ENCODE measurements around the gene STK33. TPM values are rescaled to one million over a fixed set of nuclear protein-coding genes. Genes with fewer than 3 reads are reported as not detected.
A peak's percentile ranks its signal among the peaks of the same experiment; 100 is the strongest.

STK33 gene
- total RNA-seq, 2 experiments from 2014 or later = 0.72 to 1.1 TPM

DNA sequence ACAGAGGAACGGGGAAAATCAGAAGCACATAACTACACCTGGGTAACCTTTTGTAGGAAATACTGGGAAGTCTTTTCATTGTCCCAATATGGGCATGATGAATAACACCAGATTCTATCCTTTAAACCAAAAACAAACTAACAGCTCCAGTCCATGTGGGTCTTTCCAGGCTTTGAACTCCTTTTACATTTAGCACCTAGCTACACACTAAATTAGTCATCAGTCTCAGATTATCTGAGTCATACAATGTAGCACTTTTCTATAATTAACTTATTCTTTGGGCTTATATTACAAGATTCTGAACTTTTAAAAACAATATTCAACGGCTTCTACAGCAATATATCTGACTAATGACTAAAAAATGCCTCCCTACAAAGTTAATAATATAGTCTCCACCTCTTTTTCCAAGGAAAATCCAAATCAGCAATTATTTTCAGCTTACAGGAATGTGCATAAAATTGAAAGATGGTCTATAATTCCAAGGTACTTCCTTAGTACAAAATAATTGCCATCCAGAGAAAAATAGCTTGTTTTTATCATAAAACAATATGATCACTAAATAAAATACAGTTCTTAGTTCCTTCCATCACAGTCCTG lies 26.3 kb downstream of the STK33 start:
- H3K27ac Mint-ChIP-seq = no peak overlapping the region
- H3K9me3 Mint-ChIP-seq = no peaks in the 10 kb centered on the region
- H3K36me3 Mint-ChIP-seq (ENCODE audit: low read depth) = no peaks in the 10 kb centered on the region
- H3K27me3 Mint-ChIP-seq (ENCODE audit: low read depth) = peaks cover 17% of the 10 kb centered on the region
- CTCF ChIA-PET = interaction anchor here (0.7 to 2.8 kb wide), 17 partner anchors 14 to 377 kb away, joined by 3 to 15 read pairs (median 4); no protein-coding TSS in a partner anchor
- intact Hi-C loops (cut with micrococcal nuclease) = loop anchor here (5.0 to 10.0 kb wide), 2 partner anchors 387 to 560 kb away; no protein-coding TSS in a partner anchor
- no peak overlapping the region for H3K4me3 Mint-ChIP-seq
- DNase-seq = peak; percentile 6
- H3K4me1 Mint-ChIP-seq (ENCODE audit: low read depth) = peaks cover 5% of the 10 kb centered on the region

DNA sequence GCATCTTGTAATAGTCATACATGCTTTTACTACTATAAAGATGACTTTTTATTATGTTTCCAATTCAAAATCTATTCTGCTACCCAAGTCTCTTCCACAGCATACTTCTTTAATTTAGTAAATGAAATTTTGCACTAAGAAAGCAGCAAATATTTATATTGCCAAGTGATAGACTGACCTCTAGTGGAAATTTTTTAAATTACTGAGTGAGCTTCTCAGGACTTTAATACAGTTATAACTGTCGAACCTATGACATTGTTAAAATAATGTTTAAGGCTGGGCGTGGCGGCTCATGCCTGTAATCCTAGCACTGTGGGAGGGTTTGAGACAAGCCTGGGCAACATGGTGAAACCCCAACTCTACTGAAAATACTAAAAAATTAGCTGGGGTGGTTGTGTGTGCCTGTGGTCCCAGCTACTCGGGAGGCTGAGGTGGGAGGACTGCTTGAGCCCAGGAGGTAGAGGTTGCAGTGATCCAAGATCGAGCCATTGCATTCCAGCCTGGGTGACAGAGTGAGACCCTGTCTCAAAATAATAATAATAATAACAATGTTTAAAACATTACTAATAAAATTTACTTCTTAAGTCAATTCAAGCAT lies 27.3 kb downstream of the STK33 start:
- intact Hi-C loops (cut with micrococcal nuclease) = loop anchor here (1.0 to 10.0 kb wide), 7 partner anchors 228 to 559 kb away; no protein-coding TSS in a partner anchor
- H3K27ac Mint-ChIP-seq = no peak overlapping the region

GRCh38 chr11:8564526-8564925 lies 29.5 kb downstream of the STK33 start:
- no peak for DNase-seq
- Mint-ChIP-seq H3K4me3 (no peak overlapping the region), H3K27me3 (ENCODE audit: low read depth) (peaks cover 18% of the 10 kb centered on the region), H3K4me1 (ENCODE audit: low read depth) (peaks cover 5% of the 10 kb centered on the region), H3K36me3 (ENCODE audit: low read depth) (no peaks in the 10 kb centered on the region), H3K27ac (no peak overlapping the region), H3K9me3 (peaks cover 2% of the 10 kb centered on the region)
- intact Hi-C loops (cut with micrococcal nuclease) = loop anchor here (10.0 kb wide), 1 partner anchor 390 kb away; no protein-coding TSS in a partner anchor
- CTCF ChIA-PET = no interaction called here

More for the DNA sequence above, 27.3 kb downstream of the STK33 start:
- no peaks in the 10 kb centered on the region for H3K36me3 Mint-ChIP-seq (ENCODE audit: low read depth)
- no peak for DNase-seq
- H3K9me3 Mint-ChIP-seq = no peaks in the 10 kb centered on the region
- H3K4me3 Mint-ChIP-seq = no peak overlapping the region
- peaks cover 5% of the 10 kb centered on the region for H3K4me1 Mint-ChIP-seq (ENCODE audit: low read depth)
- CTCF ChIA-PET = interaction anchor here (0.9 to 2.8 kb wide), 19 partner anchors 13 to 533 kb away, joined by 3 to 15 read pairs (median 3); partner anchors contain the start of gene LMO1
- H3K27me3 Mint-ChIP-seq (ENCODE audit: low read depth) = peaks cover 21% of the 10 kb centered on the region

DNA sequence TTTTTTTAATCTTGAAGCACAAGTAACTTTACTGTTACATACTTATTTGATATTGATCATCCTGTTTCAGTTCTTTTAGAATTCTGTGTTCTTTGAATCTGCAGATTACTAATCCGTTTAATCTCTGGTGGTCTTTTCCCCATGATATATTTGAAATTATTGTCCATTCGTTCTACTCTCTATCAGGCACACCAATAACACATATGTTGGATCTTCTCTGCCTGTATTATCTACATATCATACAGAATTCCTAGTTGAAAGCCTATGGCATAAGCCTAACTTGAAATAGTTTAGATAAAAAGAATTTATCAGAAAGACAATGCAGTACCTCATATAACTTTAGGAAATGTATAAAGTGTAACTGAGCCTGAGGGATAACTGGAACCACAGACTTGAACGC lies 32.6 kb downstream of the STK33 start:
- H3K4me1 Mint-ChIP-seq (ENCODE audit: low read depth) = no peaks in the 10 kb centered on the region
- DNase-seq = no peak
- H3K27ac Mint-ChIP-seq = no peak overlapping the region
- intact Hi-C loops (cut with micrococcal nuclease) = loop anchor here (10.0 kb wide), 1 partner anchor 393 kb away; no protein-coding TSS in a partner anchor
- H3K27me3 Mint-ChIP-seq (ENCODE audit: low read depth) = peaks cover 17% of the 10 kb centered on the region
- peaks cover 2% of the 10 kb centered on the region for H3K9me3 Mint-ChIP-seq
- no peaks in the 10 kb centered on the region for H3K36me3 Mint-ChIP-seq (ENCODE audit: low read depth)
- CTCF ChIA-PET = no interaction called here
- H3K4me3 Mint-ChIP-seq = no peak overlapping the region

- peaks cover 27% of the 10 kb centered on the region for H3K27me3 Mint-ChIP-seq (ENCODE audit: low read depth)
- no peaks in the 10 kb centered on the region for H3K36me3 Mint-ChIP-seq (ENCODE audit: low read depth)
- no peak overlapping the region for H3K4me3 Mint-ChIP-seq
- intact Hi-C loops (cut with micrococcal nuclease) = no loop called here
- no peaks in the 10 kb centered on the region for H3K4me1 Mint-ChIP-seq (ENCODE audit: low read depth)
- CTCF ChIA-PET = interaction anchor here (0.6 to 0.7 kb wide), 2 partner anchors 9 to 66 kb away, joined by 3 read pairs; no protein-coding TSS in a partner anchor
- H3K9me3 Mint-ChIP-seq = peaks cover 2% of the 10 kb centered on the region
- no peak overlapping the region for H3K27ac Mint-ChIP-seq
- DNase-seq = no peak
These were observed 35.6 kb downstream of the STK33 start for GRCh38 chr11:8558436-8558835.

DNA sequence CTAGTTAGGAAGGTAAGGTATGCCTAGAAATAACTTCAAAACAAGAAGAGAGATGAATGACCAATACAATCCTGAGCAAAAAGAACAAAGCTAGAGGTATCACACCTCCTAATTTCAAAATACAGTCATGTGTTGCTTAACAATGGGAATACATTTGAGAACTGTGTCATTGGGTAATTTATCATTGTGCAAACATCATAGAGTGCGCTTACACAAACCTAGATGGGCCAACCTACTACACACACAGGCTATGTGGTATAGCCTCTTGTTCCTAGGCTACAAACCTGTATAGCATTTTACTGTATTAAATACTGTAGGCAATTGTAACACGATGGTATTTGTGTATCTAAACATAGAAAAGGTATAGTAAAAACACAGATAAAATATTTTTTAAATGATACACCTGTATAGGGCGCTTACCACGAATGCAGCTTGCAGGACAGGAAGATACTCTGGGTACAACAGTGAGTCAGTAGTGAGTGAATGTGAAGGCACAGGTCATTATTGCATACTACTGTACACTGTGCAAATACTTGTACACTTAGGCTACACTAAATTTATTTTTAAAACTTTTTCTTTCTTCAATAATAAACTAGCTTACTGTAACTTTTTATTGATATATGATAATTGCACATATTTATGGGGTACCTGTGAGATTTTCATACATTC lies 48.2 kb downstream of the STK33 start:
- Mint-ChIP-seq H3K27me3 (ENCODE audit: low read depth) (peaks cover 8% of the 10 kb centered on the region), H3K36me3 (ENCODE audit: low read depth) (no peaks in the 10 kb centered on the region), H3K9me3 (peaks cover 3% of the 10 kb centered on the region), H3K4me3 (no peak overlapping the region), H3K27ac (no peak overlapping the region), H3K4me1 (ENCODE audit: low read depth) (no peaks in the 10 kb centered on the region)
- intact Hi-C loops (cut with micrococcal nuclease) = no loop called here
- CTCF ChIA-PET = no interaction called here
- no peak for DNase-seq

DNA sequence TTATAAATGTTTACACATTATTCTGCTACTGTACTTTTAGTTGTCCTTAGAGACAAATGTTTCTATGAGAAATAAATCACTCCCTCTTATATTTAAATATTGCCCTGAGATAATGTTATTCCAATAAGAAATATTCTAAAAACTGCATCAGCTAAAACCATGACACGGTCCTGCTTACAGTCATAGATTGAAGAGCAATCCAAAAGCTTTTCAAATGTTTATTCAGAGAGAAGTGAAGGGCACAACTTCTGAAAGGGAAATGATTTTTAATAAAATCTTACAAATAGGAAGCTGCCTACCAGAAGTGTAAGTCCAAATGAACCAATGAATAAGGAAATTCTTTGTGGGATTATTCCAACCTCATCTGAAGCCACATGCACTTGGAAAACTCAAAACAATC lies 49.2 kb downstream of the STK33 start:
- H3K9me3 Mint-ChIP-seq = peaks cover 3% of the 10 kb centered on the region
- no peak overlapping the region for H3K4me3 Mint-ChIP-seq
- H3K27ac Mint-ChIP-seq = no peak overlapping the region
- CTCF ChIA-PET = no interaction called here
- DNase-seq = no peak
- H3K36me3 Mint-ChIP-seq (ENCODE audit: low read depth) = no peaks in the 10 kb centered on the region
- peaks cover 4% of the 10 kb centered on the region for H3K27me3 Mint-ChIP-seq (ENCODE audit: low read depth)
- H3K4me1 Mint-ChIP-seq (ENCODE audit: low read depth) = no peaks in the 10 kb centered on the region
- intact Hi-C loops (cut with micrococcal nuclease) = no loop called here

GRCh38 chr11:8543278-8543677 lies 50.8 kb downstream of the STK33 start:
- H3K36me3 Mint-ChIP-seq (ENCODE audit: low read depth) = no peaks in the 10 kb centered on the region
- intact Hi-C loops (cut with micrococcal nuclease) = no loop called here
- H3K4me3 Mint-ChIP-seq = no peak overlapping the region
- H3K9me3 Mint-ChIP-seq = peaks cover 2% of the 10 kb centered on the region
- CTCF ChIA-PET = no interaction called here
- H3K27me3 Mint-ChIP-seq (ENCODE audit: low read depth) = peaks cover 4% of the 10 kb centered on the region
- H3K4me1 Mint-ChIP-seq (ENCODE audit: low read depth) = no peaks in the 10 kb centered on the region
- DNase-seq = no peak
- H3K27ac Mint-ChIP-seq = no peak overlapping the region

DNA sequence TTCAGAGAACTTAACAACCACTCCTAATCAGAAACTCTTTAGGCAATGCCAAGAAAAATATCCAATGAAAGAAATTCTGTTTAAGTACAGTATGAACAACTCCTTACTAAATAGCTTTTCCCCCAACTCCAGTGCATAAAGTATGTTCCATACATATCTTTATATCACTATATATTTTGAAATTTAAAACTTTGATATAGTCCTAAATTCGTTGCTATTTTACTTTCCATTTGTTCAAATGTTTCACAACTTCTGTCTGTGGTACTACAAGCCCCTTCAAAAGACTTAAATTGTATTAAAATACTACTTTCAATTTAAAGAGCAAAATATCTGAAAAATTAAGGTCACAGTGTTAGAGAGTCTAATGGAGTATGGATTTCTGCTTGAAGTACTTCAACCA lies 52.6 kb downstream of the STK33 start:
- intact Hi-C loops (cut with micrococcal nuclease) = no loop called here
- CTCF ChIA-PET = no interaction called here
- DNase-seq = no peak

GRCh38 chr11:8533332-8533731 lies 60.7 kb downstream of the STK33 start:
- no peaks in the 10 kb centered on the region for H3K9me3 Mint-ChIP-seq
- H3K36me3 Mint-ChIP-seq (ENCODE audit: low read depth) = no peaks in the 10 kb centered on the region
- no peak overlapping the region for H3K4me3 Mint-ChIP-seq
- intact Hi-C loops (cut with micrococcal nuclease) = no loop called here
- no peak for DNase-seq
- H3K27ac Mint-ChIP-seq = no peak overlapping the region
- H3K27me3 Mint-ChIP-seq (ENCODE audit: low read depth) = peaks cover 7% of the 10 kb centered on the region
- CTCF ChIA-PET = no interaction called here
- H3K4me1 Mint-ChIP-seq (ENCODE audit: low read depth) = no peaks in the 10 kb centered on the region

More for the DNA sequence above, 52.6 kb downstream of the STK33 start:
- Mint-ChIP-seq H3K27me3 (ENCODE audit: low read depth) (peaks cover 2% of the 10 kb centered on the region), H3K4me3 (no peak overlapping the region), H3K36me3 (ENCODE audit: low read depth) (no peaks in the 10 kb centered on the region), H3K9me3 (no peaks in the 10 kb centered on the region), H3K4me1 (ENCODE audit: low read depth) (no peaks in the 10 kb centered on the region), H3K27ac (no peak overlapping the region)

DNA sequence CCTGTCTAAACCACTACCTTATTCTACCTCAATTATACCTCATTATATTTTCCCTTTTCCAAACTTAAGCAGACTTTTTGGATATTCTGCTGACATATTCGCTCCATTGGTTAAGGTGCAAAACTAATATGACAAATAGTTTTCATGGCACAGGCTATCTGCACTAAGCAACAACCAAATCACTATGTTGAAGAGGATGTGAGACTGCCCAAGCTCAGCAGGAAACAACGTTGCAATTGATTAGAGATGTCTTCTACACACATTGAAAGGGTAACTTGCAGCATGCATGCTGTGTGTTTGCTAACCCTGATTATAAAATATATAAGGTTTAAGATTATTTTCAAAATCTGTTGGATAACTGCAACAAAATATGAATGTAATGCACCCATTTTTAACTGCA lies 61.6 kb downstream of the STK33 start:
- Mint-ChIP-seq H3K9me3 (no peaks in the 10 kb centered on the region), H3K27ac (no peak overlapping the region), H3K27me3 (ENCODE audit: low read depth) (peaks cover 7% of the 10 kb centered on the region), H3K4me1 (ENCODE audit: low read depth) (no peaks in the 10 kb centered on the region), H3K36me3 (ENCODE audit: low read depth) (no peaks in the 10 kb centered on the region), H3K4me3 (no peak overlapping the region)
- DNase-seq = no peak
- intact Hi-C loops (cut with micrococcal nuclease) = no loop called here
- CTCF ChIA-PET = no interaction called here

- Mint-ChIP-seq H3K4me1 (ENCODE audit: low read depth) (no peaks in the 10 kb centered on the region), H3K27ac (no peak overlapping the region), H3K36me3 (ENCODE audit: low read depth) (no peaks in the 10 kb centered on the region), H3K27me3 (ENCODE audit: low read depth) (peaks cover 9% of the 10 kb centered on the region), H3K4me3 (no peak overlapping the region), H3K9me3 (no peaks in the 10 kb centered on the region)
- DNase-seq = no peak
- CTCF ChIA-PET = no interaction called here
- intact Hi-C loops (cut with micrococcal nuclease) = no loop called here
These were observed 62.0 kb downstream of the STK33 start for GRCh38 chr11:8531982-8532381.

Measured in activated naive CD4-positive, alpha-beta T cell treated with anti-CD3 and anti-CD28 coated beads for 36 hours (primary cell).